Sigmoid colon (tissue), 4 donors: Measurements from ENCODE around the gene KIAA0040.

Experiments
- POLR2AphosphoS5 ChIP-seq, 4 donors: sonication (generic); formaldehyde crosslinking; IDR thresholded peaks; one replicate each; pipeline ENCODE4 v1.6.1; 2017; ENCODE audit warnings: antibody characterized with exemption in 4 of 4
- TF ChIP-seq, protein P1 (sequence below), 4 experiments: fragments of 450-650 bp in 3 of 4; fragments of 200-600 bp in 1 of 4; IDR thresholded peaks; one replicate each; pipeline ENCODE4 v1.5.1; 2016 to 2019; ENCODE audit warnings: antibody characterized with exemption in 4 of 4, mild to moderate bottlenecking in 3 of 4, moderate library complexity in 2 of 4

DNA sequence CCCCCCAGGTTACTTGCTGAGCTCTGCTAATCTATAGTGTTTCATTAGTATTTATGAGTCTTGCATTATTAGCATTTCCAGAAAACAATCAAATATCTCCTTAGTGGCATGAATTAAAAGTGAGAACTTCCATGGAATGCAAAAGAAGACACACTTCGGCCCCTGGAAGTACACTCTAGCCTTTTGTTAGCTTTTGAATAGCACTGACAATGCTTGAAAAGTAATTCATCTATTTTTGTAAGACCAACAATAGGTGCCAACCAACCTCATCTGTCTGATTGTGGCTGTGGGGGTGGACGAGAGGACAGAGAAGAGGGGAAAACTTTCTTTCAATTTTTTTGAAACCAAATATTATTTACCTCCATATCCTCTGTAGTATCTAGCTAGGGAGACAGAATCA lies 27.8 kb downstream of the KIAA0040 start:
- TF ChIP-seq, protein P1, sequence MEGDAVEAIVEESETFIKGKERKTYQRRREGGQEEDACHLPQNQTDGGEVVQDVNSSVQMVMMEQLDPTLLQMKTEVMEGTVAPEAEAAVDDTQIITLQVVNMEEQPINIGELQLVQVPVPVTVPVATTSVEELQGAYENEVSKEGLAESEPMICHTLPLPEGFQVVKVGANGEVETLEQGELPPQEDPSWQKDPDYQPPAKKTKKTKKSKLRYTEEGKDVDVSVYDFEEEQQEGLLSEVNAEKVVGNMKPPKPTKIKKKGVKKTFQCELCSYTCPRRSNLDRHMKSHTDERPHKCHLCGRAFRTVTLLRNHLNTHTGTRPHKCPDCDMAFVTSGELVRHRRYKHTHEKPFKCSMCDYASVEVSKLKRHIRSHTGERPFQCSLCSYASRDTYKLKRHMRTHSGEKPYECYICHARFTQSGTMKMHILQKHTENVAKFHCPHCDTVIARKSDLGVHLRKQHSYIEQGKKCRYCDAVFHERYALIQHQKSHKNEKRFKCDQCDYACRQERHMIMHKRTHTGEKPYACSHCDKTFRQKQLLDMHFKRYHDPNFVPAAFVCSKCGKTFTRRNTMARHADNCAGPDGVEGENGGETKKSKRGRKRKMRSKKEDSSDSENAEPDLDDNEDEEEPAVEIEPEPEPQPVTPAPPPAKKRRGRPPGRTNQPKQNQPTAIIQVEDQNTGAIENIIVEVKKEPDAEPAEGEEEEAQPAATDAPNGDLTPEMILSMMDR (IDR thresholded peaks at IDR 0.05): no peak
- TF ChIP-seq POLR2AphosphoS5 (IDR thresholded peaks at IDR 0.05): no peak
